Measurements from ENCODE around the gene KCNMB1. TPM values are rescaled to one million over a fixed set of nuclear protein-coding genes. Genes with fewer than 3 reads are reported as not detected.

KCNMB1 gene
- total RNA-seq, 6 experiments from 2014 or later: 0.10 to 0.27 (median 0.25) TPM; not detected in 1

DNA sequence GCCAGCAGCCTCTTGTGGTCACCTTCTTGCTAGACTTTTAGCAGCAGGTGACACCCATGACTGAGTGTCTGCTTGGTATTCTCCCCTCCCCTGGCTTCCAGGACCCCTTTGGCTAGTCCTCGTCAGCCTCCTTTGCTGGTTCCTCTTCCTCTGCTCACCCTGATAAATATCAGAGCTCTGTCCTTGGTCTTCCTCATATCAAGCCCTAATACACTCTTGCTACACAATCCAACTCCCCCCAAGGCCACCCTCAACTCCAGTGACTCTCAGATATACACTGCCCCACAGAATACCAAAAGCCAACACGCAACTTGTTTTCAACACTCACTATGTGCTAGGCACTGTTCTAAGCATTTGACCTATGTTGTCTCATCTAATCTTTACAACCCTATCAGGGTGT, 61.3 kb downstream of the KCNMB1 start:
- ATAC-seq (peak in 1 of 4 donors; percentile 6), DNase-seq (no peak)
- intact Hi-C loops (cut with DNase I): no loop called here
- no peaks in the 10 kb centered on the region for H3K36me3 ChIP-seq
- H3K27ac ChIP-seq: no peak overlapping the region
- H3K4me3 ChIP-seq: no peak overlapping the region
- no peak for TF ChIP-seq POLR2A (IDR thresholded peaks at IDR 0.05)
- TF ChIP-seq, protein P1, sequence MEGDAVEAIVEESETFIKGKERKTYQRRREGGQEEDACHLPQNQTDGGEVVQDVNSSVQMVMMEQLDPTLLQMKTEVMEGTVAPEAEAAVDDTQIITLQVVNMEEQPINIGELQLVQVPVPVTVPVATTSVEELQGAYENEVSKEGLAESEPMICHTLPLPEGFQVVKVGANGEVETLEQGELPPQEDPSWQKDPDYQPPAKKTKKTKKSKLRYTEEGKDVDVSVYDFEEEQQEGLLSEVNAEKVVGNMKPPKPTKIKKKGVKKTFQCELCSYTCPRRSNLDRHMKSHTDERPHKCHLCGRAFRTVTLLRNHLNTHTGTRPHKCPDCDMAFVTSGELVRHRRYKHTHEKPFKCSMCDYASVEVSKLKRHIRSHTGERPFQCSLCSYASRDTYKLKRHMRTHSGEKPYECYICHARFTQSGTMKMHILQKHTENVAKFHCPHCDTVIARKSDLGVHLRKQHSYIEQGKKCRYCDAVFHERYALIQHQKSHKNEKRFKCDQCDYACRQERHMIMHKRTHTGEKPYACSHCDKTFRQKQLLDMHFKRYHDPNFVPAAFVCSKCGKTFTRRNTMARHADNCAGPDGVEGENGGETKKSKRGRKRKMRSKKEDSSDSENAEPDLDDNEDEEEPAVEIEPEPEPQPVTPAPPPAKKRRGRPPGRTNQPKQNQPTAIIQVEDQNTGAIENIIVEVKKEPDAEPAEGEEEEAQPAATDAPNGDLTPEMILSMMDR (IDR thresholded peaks at IDR 0.05): no peak
- H3K4me1 ChIP-seq: no peaks in the 10 kb centered on the region
- no peaks in the 10 kb centered on the region for H3K27me3 ChIP-seq
- H3K9me3 ChIP-seq: no peaks in the 10 kb centered on the region
- 42% methylated on average over 2 of the region's 2 CpGs for WGBS (ENCODE audit: insufficient coverage, low coverage, low lambda C conversion rate, missing lambda C conversion rate)

- ATAC-seq (no peak), DNase-seq (no peak)
- H3K27me3 ChIP-seq: no peaks in the 10 kb centered on the region
- WGBS (ENCODE audit: insufficient coverage, low coverage, low lambda C conversion rate, missing lambda C conversion rate): 38% methylated on average over 4 of the region's 4 CpGs
- H3K4me3 ChIP-seq: no peak overlapping the region
- H3K4me1 ChIP-seq: no peaks in the 10 kb centered on the region
- intact Hi-C loops (cut with DNase I): no loop called here
- no peaks in the 10 kb centered on the region for H3K36me3 ChIP-seq
- TF ChIP-seq POLR2A (IDR thresholded peaks at IDR 0.05): no peak
- TF ChIP-seq, protein P1 (IDR thresholded peaks at IDR 0.05): no peak
- H3K9me3 ChIP-seq: no peaks in the 10 kb centered on the region
- H3K27ac ChIP-seq: no peak overlapping the region
These were observed 62.0 kb downstream of the KCNMB1 start for GRCh38 chr5:170327168-170327567.

Other genes starting within 250 kb of the KCNMB1 start
- not detected for gene C5orf58, start 156.4 kb downstream of the KCNMB1 start, total RNA-seq
- 10 to 100 TPM in 3 of 6 experiments, 1 to 10 TPM in 3; 4.4 to 20.5 (median 10.1) TPM for gene LCP2, start 91.6 kb downstream of the KCNMB1 start, total RNA-seq
- gene KCNIP1, start 114.7 kb upstream of the KCNMB1 start, total RNA-seq: under 1 TPM in 1 of 6 experiments, not detected in 5; 0.56 TPM